Activated T-helper 17 cell treated with anti-CD3 and anti-CD28 coated beads, Interleukin-2, amount 50 U/mL, for 72 hours (primary cell): Measurements from ENCODE around the gene NTNG1. TPM values are rescaled to one million over a fixed set of nuclear protein-coding genes. Genes with fewer than 3 reads are reported as not detected.

Experiments
- ATAC-seq: fragments of 150-1000 bp; cut with Tn5 transposase; replicated peaks from 2 replicates; pipeline ENCODE4 v1.10.0; 2021; ENCODE audit warnings: mild to moderate bottlenecking, moderate library complexity
- H3K27ac Mint-ChIP-seq: one replicate; pipeline ENCODE4 v1.8.0; 2022; ENCODE audit warnings: mixed read lengths
- H3K27me3 Mint-ChIP-seq: one replicate; pipeline ENCODE4 v1.8.0; 2022; ENCODE audit warnings: mixed read lengths
- H3K36me3 Mint-ChIP-seq: one replicate; pipeline ENCODE4 v1.8.0; 2022; ENCODE audit warnings: low read depth, mild to moderate bottlenecking, mixed read lengths
- H3K4me1 Mint-ChIP-seq: one replicate; pipeline ENCODE4 v1.8.0; 2022; ENCODE audit warnings: mixed read lengths
- H3K4me3 Mint-ChIP-seq: one replicate; pipeline ENCODE4 v1.8.0; 2022; ENCODE audit warnings: mild to moderate bottlenecking, mixed read lengths
- H3K9me3 Mint-ChIP-seq: one replicate; pipeline ENCODE4 v1.8.0; 2022; ENCODE audit warnings: mixed read lengths
- total RNA-seq, 2 donors: library from RNA; stranded (reverse); gene quantifications; one replicate each; pipeline ENCODE4 v1.2.3, GENCODE V29; 2022

The NTNG1 gene
- total RNA-seq, 2 donors from 2014 or later: not detected

DNA sequence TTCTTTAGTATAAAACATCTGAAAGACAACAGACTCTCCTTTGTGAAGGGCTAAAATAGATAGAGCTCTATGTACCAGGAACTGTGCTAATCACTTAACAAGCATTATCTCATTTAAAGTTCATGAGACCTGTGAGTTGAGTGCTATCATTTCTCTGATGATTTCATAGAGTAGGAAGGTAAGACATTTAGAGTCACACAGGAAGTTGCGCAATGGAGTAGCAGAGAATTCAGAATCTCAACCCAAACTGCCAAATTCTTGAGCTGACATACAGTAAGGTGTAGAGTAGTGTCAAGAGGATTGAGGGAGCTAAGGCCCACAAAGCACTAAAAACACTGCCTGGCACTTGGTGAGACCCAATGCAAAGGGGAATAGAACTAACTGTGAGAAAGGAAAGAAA lies 384.3 kb downstream of the NTNG1 start:
- Mint-ChIP-seq H3K27ac (no peak overlapping the region), H3K27me3 (peaks cover 19% of the 10 kb centered on the region), H3K4me1 (no peaks in the 10 kb centered on the region), H3K36me3 (no peaks in the 10 kb centered on the region), H3K4me3 (no peak overlapping the region), H3K9me3 (no peaks in the 10 kb centered on the region)
- ATAC-seq: no peak

- Mint-ChIP-seq H3K4me3 (no peak overlapping the region), H3K9me3 (no peaks in the 10 kb centered on the region), H3K4me1 (no peaks in the 10 kb centered on the region), H3K27me3 (peaks cover 24% of the 10 kb centered on the region), H3K27ac (no peak overlapping the region), H3K36me3 (no peaks in the 10 kb centered on the region)
- ATAC-seq: no peak
These were observed 385.1 kb downstream of the NTNG1 start for GRCh38 chr1:107525961-107526360.

GRCh38 chr1:107526524-107527198 lies 385.8 kb downstream of the NTNG1 start:
- no peaks in the 10 kb centered on the region for H3K9me3 Mint-ChIP-seq
- no peak overlapping the region for H3K4me3 Mint-ChIP-seq
- no peaks in the 10 kb centered on the region for H3K4me1 Mint-ChIP-seq
- ATAC-seq: no peak
- no peak overlapping the region for H3K27ac Mint-ChIP-seq
- no peaks in the 10 kb centered on the region for H3K36me3 Mint-ChIP-seq
- peaks cover 28% of the 10 kb centered on the region for H3K27me3 Mint-ChIP-seq

GRCh38 chr1:107529511-107530149 lies 388.8 kb downstream of the NTNG1 start:
- Mint-ChIP-seq H3K4me1 (no peaks in the 10 kb centered on the region), H3K27me3 (peaks cover 26% of the 10 kb centered on the region), H3K9me3 (no peaks in the 10 kb centered on the region), H3K4me3 (no peak overlapping the region), H3K36me3 (no peaks in the 10 kb centered on the region), H3K27ac (no peak overlapping the region)
- ATAC-seq: peak; percentile 56

GRCh38 chr1:107530543-107530942 lies 389.7 kb downstream of the NTNG1 start:
- Mint-ChIP-seq H3K27me3 (peaks cover 23% of the 10 kb centered on the region), H3K9me3 (no peaks in the 10 kb centered on the region), H3K36me3 (no peaks in the 10 kb centered on the region), H3K27ac (no peak overlapping the region), H3K4me3 (no peak overlapping the region), H3K4me1 (no peaks in the 10 kb centered on the region)
- no peak for ATAC-seq

- H3K27me3 Mint-ChIP-seq: peaks cover 23% of the 10 kb centered on the region
- H3K36me3 Mint-ChIP-seq: no peaks in the 10 kb centered on the region
- H3K9me3 Mint-ChIP-seq: no peaks in the 10 kb centered on the region
- no peak overlapping the region for H3K27ac Mint-ChIP-seq
- no peak overlapping the region for H3K4me3 Mint-ChIP-seq
- ATAC-seq: no peak
- no peaks in the 10 kb centered on the region for H3K4me1 Mint-ChIP-seq
These were observed 390.4 kb downstream of the NTNG1 start for GRCh38 chr1:107531065-107531908.

GRCh38 chr1:107532318-107532717 lies 391.5 kb downstream of the NTNG1 start:
- Mint-ChIP-seq H3K9me3 (no peaks in the 10 kb centered on the region), H3K36me3 (no peaks in the 10 kb centered on the region), H3K4me1 (no peaks in the 10 kb centered on the region), H3K27ac (no peak overlapping the region), H3K4me3 (no peak overlapping the region), H3K27me3 (peaks cover 23% of the 10 kb centered on the region)
- ATAC-seq: no peak

Other genes with a start within 250 kb of the NTNG1 start
- gene PRMT6, start 84.4 kb upstream of the NTNG1 start, total RNA-seq: 1 to 10 TPM; 3.8 to 7.8 TPM